ENCODE measurements around the gene FAM228B. TPM values are rescaled to one million over a fixed set of nuclear protein-coding genes. Genes with fewer than 3 reads are reported as not detected.
A peak's percentile ranks its signal among the peaks of the same experiment; 100 is the strongest.

FAM228B gene
- total RNA-seq, 1 donor from 2014 or later: 12.9 TPM

- H3K36me3 ChIP-seq (ENCODE audit: control insufficient read depth, insufficient read depth, low read length): peaks cover 2% of the 10 kb centered on the region
- TF ChIP-seq, protein P1, sequence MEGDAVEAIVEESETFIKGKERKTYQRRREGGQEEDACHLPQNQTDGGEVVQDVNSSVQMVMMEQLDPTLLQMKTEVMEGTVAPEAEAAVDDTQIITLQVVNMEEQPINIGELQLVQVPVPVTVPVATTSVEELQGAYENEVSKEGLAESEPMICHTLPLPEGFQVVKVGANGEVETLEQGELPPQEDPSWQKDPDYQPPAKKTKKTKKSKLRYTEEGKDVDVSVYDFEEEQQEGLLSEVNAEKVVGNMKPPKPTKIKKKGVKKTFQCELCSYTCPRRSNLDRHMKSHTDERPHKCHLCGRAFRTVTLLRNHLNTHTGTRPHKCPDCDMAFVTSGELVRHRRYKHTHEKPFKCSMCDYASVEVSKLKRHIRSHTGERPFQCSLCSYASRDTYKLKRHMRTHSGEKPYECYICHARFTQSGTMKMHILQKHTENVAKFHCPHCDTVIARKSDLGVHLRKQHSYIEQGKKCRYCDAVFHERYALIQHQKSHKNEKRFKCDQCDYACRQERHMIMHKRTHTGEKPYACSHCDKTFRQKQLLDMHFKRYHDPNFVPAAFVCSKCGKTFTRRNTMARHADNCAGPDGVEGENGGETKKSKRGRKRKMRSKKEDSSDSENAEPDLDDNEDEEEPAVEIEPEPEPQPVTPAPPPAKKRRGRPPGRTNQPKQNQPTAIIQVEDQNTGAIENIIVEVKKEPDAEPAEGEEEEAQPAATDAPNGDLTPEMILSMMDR (IDR thresholded peaks at IDR 0.05; ENCODE audit: insufficient read depth, low read length, poor library complexity, severe bottlenecking): no peak
- no peak for DNase-seq (ENCODE audit: low read depth)
- peak overlapping the region; percentile 85 for H3K4me3 ChIP-seq (ENCODE audit: low read depth, low read length)
- no peaks in the 10 kb centered on the region for H3K27me3 ChIP-seq (ENCODE audit: control insufficient read depth, insufficient read depth, low read length)
Observed at GRCh38 chr2:24077535-24077877, 45.8 kb upstream of the FAM228B start.

DNA sequence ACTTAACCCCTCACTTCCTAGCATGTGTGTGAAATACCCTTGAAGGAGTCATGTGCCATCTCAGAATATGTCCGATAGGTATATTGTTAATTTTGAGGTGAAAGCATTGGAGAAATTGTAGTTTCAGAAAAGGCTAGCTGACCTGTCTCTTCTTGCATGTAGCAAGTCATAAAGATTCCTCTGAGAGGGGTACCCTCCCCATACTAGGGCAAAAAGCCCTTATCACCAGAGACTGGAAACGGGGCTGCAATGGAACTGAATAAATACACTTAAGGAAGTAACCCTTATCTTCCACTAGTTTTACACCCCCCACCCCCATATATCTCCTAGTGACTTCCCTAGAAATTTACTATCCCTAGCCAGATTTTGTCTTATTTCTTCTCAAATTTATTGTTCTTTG, 45.4 kb upstream of the FAM228B start:
- DNase-seq (ENCODE audit: low read depth): no peak
- no peaks in the 10 kb centered on the region for H3K27me3 ChIP-seq (ENCODE audit: control insufficient read depth, insufficient read depth, low read length)
- H3K4me3 ChIP-seq (ENCODE audit: low read depth, low read length): no peak overlapping the region
- TF ChIP-seq, protein P1 (IDR thresholded peaks at IDR 0.05; ENCODE audit: insufficient read depth, low read length, poor library complexity, severe bottlenecking): no peak
- H3K36me3 ChIP-seq (ENCODE audit: control insufficient read depth, insufficient read depth, low read length): peaks cover 2% of the 10 kb centered on the region

- Histone ChIP-seq H3K4me3 (ENCODE audit: low read depth, low read length) (no peak overlapping the region), H3K27me3 (ENCODE audit: control insufficient read depth, insufficient read depth, low read length) (no peaks in the 10 kb centered on the region), H3K36me3 (ENCODE audit: control insufficient read depth, insufficient read depth, low read length) (peaks cover 2% of the 10 kb centered on the region)
- DNase-seq (ENCODE audit: low read depth): no peak
- TF ChIP-seq, protein P1 (IDR thresholded peaks at IDR 0.05; ENCODE audit: insufficient read depth, low read length, poor library complexity, severe bottlenecking): no peak
Observed at GRCh38 chr2:24080701-24081100, 42.6 kb upstream of the FAM228B start.

DNA sequence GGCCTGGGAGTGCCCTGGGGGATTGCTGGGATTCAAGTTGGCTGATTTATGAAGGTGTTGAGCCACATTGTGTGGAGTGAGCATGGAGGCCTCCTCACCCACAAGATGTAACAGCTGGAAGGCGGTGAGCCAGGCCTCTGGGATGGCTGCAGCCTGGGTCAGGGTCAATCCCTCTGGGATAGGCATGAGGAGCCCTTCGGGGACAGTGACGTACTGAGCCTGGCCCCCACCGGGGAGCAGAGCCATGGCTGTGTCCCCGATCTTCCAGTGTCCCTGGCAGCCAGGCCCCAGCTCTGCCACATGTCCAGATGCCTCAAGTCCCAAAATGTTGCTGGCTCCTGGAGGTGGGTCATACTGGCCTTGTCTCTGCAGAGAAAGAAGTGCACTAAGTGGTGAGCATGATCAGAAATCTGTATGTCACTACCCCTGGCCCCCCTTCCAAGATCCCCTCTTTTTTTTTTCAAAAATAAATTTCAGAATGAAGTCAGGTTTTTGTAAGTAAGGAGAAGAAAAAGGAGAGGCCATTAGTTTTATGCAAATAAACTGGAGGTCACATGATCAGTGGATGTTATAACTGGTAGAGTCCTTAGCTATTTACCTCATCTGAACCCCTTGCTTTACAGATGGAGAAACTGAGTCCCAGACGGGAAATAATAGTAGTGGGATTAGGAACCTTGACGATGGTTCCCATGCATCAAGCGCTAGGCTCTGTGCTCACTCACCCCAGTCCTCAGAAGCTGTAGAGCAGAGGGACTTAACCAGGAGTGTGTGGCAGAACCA, 40.3 kb upstream of the FAM228B start:
- H3K36me3 ChIP-seq (ENCODE audit: control insufficient read depth, insufficient read depth, low read length): peaks cover 2% of the 10 kb centered on the region
- TF ChIP-seq, protein P1 (IDR thresholded peaks at IDR 0.05; ENCODE audit: insufficient read depth, low read length, poor library complexity, severe bottlenecking): no peak
- H3K4me3 ChIP-seq (ENCODE audit: low read depth, low read length): peak overlapping the region; percentile 66
- no peaks in the 10 kb centered on the region for H3K27me3 ChIP-seq (ENCODE audit: control insufficient read depth, insufficient read depth, low read length)
- no peak for DNase-seq (ENCODE audit: low read depth)

GRCh38 chr2:24083567-24084385, 39.5 kb upstream of the FAM228B start:
- peak overlapping the region; percentile 66 for H3K4me3 ChIP-seq (ENCODE audit: low read depth, low read length)
- H3K36me3 ChIP-seq (ENCODE audit: control insufficient read depth, insufficient read depth, low read length): peaks cover 2% of the 10 kb centered on the region
- H3K27me3 ChIP-seq (ENCODE audit: control insufficient read depth, insufficient read depth, low read length): no peaks in the 10 kb centered on the region
- TF ChIP-seq, protein P1 (IDR thresholded peaks at IDR 0.05; ENCODE audit: insufficient read depth, low read length, poor library complexity, severe bottlenecking): no peak
- DNase-seq (ENCODE audit: low read depth): peak; percentile 56

All from kidney epithelial cell (primary cell).